ENCODE results near the gene ORM1.

- TF ChIP-seq POLR2AphosphoS5 (IDR thresholded peaks at IDR 0.05; ENCODE audit: low read depth) (no peak), CTCF (IDR thresholded peaks at IDR 0.05; ENCODE audit: insufficient read depth, low read length) (no peak), GABPA (IDR thresholded peaks at IDR 0.05; ENCODE audit: low read depth) (no peak), REST (IDR thresholded peaks at IDR 0.05; ENCODE audit: insufficient replicate concordance, low read depth) (no peak), SPI1 (IDR thresholded peaks at IDR 0.05; ENCODE audit: borderline replicate concordance, low read depth) (no peak)
Measured at GRCh38 chr9:114357911-114358328, 35.0 kb downstream of the ORM1 start.

All from HL-60 (cell line).